Adipose tissue (tissue), 3 donors: ENCODE results near the gene EXOSC3. TPM values are rescaled to one million over a fixed set of nuclear protein-coding genes. Genes with fewer than 3 reads are reported as not detected.
"Not testable (repeated sequence)": the region's sequence is repeated elsewhere in the genome, so short reads cannot be mapped to it uniquely, and the experiment has no call there.

Experiments used
- H3K27ac ChIP-seq: one replicate; pipeline ENCODE4 v1.5.1; 2013; ENCODE audit warnings: low read depth, low read length
- WGBS, 3 donors: extraction: QIAGEN DNeasy Blood & Tissue Kit; methylation state at CpG; one replicate each; pipeline ENCODE4 v1.1.7; 2013; 5-methylcytosine and 5-hydroxymethylcytosine counted together
- polyA plus RNA-seq, 3 donors: library from polyadenylated mRNA; stranded (reverse); fragments of 200-250 nt; gene quantifications; one replicate each; pipeline ENCODE4 v1.2.3, GENCODE V29; 2013
- donor health status: healthy with polysubstance abuse.
- donor health status: Bipolar disorder and iron deficiency.
- donor health status: healthy.

The EXOSC3 gene
- polyA plus RNA-seq = 10 to 100 TPM; 10.1 to 28.5 (median 23.7) TPM

DNA sequence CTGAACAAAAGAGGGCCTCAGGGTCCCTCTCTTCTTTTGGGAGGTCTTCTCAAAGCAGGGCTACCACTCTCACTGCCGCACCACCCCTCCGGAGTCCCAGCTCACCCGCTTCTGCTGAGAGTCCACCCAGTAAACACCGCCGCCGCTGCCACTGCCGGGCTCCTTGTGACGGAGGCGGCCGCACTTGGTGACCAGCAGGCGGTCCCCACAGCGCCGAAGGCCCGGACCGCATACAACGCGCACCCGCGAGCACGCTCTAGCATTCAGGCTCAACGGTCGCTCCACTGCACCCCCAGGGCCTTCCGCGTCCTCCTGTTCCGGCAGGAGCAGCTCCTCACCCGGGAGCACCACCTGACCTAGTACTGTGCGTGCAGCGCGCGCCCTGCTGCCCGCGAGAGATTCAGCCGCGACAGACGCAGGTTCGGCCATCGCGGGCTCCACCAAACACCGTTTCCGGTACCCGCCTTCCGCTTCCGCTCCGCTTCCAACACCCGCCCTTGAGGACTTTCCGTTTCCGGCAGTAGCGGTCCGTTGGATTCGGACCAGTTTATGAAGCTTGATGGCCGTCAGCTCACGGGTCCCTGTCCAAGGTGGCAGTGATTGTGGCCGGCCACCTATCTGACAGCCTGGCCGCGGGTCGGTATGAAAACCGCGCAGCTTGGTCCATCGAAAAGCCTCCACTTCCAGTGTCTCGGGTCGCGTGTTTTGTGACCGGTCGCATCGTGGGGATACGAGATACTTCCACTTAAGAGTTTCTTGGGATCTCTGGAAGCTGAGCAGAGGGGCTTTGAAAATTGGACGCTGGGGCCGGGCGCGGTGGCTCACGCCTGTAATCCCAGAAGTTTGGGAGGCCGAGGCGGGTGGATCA, at the start of gene EXOSC3:
EXOSC3 (minus strand) TSS at position 449 of the 868 bp plus-strand sequence; CDS start at position 429, 20 bp downstream.
- 0 to 1% (median 1%) methylated on average over 73 of the region's 73 CpGs for WGBS, 3 donors
- no peak within 1 kb of the TSS for H3K27ac ChIP-seq

DNA sequence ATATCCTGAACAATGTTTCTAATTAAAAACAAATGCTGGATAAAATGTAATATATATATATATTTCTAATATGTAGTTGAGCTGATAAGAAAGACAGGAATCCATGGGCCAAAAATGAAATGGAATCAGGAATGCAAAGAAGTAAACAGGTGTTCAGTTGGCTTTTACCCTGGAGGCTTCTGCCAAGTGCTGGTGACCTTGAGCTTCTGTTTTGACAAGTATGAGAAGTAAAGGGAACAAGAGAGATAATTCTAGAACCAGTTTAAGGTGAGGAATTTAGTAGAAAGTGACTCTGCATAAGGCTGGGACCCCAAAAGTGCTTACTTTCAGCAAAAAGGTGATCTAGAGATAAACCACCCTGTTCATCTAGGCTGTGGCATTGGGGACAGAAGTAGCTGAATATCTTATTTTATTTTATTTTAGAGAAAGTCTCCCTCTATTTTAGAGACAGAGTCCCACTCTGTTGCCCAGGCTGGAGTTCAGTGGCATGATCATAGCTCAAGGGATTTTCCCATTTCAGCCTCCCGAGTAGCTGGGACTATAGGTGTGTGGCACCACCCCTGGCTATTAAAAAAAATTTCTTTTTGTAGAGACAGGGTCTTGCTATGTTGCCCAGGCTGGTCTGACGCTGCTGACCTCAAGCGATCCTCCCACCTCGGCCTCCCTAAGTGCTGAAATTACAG, 42.8 kb upstream of the EXOSC3 start:
- H3K27ac ChIP-seq = no peak overlapping the region
- WGBS, 3 donors = 81 to 96% (median 94%) methylated on average over 4 of the region's 4 CpGs

DNA sequence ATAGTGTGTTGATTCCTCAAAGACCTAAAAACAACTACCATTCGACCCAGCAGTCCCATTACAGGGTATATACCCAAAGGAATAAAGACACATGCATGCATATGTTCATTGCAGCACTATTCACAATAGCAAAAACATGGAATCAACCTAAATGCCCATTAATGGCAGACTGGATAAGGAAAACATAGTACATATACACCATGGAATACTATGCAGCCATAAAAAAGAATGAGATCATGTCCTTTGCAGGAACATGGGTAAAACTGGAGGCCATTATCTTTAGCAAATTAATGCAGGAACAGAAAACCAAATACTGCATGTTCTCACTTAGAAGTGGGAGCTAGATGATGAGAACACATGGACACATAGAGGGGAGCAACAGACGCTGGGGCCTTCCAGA, 40.3 kb upstream of the EXOSC3 start:
- H3K27ac ChIP-seq = not testable (repeated sequence)
- WGBS, 3 donors = 95 to 99% (median 97%) methylated on average over 2 of the region's 2 CpGs

- WGBS, 3 donors = 90 to 92% (median 90%) methylated on average over 5 of the region's 5 CpGs
- no peak overlapping the region for H3K27ac ChIP-seq
Observed at GRCh38 chr9:37820142-37820541, 35.3 kb upstream of the EXOSC3 start.

DNA sequence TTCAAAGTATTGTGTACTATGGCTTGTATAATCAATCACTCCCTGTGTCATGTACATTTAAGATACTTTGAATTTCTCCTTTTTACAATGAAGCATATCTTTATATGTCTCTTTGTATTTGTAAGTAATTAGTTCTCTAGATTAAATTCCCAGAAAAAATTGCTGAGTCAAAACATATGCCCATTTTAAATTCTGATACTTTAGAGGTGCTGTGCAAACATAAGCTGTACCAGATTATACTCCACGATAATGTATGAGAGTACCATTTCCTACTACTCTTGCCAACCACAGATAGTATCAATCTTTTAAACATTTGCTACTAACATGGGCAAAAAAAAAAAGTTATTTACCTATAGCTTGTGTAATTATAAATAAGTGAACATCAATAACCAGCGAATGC, 34.0 kb upstream of the EXOSC3 start:
- 23 to 85% (median 84%) methylated on average over 2 of the region's 2 CpGs for WGBS, 3 donors
- no peak overlapping the region for H3K27ac ChIP-seq

GRCh38 chr9:37812773-37813379, 28.0 kb upstream of the EXOSC3 start:
- WGBS, 3 donors = 72 to 93% (median 78%) methylated on average over 5 of the region's 5 CpGs
- H3K27ac ChIP-seq = no peak overlapping the region

- WGBS, 3 donors = 96 to 99% (median 97%) methylated on average over 6 of the region's 6 CpGs
- no peak overlapping the region for H3K27ac ChIP-seq
Observed at GRCh38 chr9:37811906-37812476, 27.1 kb upstream of the EXOSC3 start.

- 96 to 99% (median 98%) methylated on average over 15 of the region's 15 CpGs for WGBS, 3 donors
- H3K27ac ChIP-seq = not testable (repeated sequence)
Observed at GRCh38 chr9:37809676-37810075, 24.8 kb upstream of the EXOSC3 start.

DNA sequence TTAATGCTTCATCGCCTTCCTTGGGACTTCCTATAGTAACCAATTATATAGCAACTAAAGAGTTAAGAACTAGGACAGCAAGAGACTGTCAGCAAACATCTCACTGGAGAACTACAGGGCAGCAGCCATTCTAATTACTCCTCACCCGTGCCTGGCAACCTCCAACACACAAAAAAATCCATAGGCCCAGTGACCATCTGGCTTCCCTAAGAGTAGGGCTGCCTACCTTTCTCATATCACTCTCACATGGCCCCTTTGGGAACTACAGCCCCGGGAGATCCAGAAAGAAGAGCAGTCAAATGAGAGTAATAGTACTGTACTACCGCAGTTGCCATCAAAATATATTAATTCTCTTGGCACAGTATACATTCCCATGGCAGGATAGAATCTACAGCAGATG, 21.4 kb upstream of the EXOSC3 start:
- no peak overlapping the region for H3K27ac ChIP-seq
- 61 to 81% (median 76%) methylated on average over 4 of the region's 4 CpGs for WGBS, 3 donors

GRCh38 chr9:37801959-37802711, 17.3 kb upstream of the EXOSC3 start:
- WGBS, 3 donors = 39 to 65% (median 59%) methylated on average over 10 of the region's 10 CpGs
- H3K27ac ChIP-seq = no peak overlapping the region

- WGBS, 3 donors = 0 to 2% (median 2%) methylated on average over 38 to 45 of the region's 45 CpGs
- H3K27ac ChIP-seq = no peak overlapping the region
Observed at GRCh38 chr9:37801287-37801850, 16.5 kb upstream of the EXOSC3 start.

- no peak within 1 kb of the TSS for H3K27ac ChIP-seq
- WGBS, 3 donors = 1% methylated on average over 51 to 72 of the region's 72 CpGs
Observed at GRCh38 chr9:37800631-37801286, 15.9 kb upstream of the EXOSC3 start, which contains the start of gene DCAF10. DCAF10 (plus strand) TSS chr9:37800797; CDS start chr9:37800867, 70 bp downstream.

- 59 to 90% (median 80%) methylated on average over 1 of the region's 1 CpG for WGBS, 3 donors
- H3K27ac ChIP-seq = no peak overlapping the region
Observed at GRCh38 chr9:37798677-37799076, 13.8 kb upstream of the EXOSC3 start.

GRCh38 chr9:37796232-37796631, 11.4 kb upstream of the EXOSC3 start:
- 35 to 48% (median 38%) methylated on average over 2 of the region's 2 CpGs for WGBS, 3 donors
- H3K27ac ChIP-seq = no peak overlapping the region

DNA sequence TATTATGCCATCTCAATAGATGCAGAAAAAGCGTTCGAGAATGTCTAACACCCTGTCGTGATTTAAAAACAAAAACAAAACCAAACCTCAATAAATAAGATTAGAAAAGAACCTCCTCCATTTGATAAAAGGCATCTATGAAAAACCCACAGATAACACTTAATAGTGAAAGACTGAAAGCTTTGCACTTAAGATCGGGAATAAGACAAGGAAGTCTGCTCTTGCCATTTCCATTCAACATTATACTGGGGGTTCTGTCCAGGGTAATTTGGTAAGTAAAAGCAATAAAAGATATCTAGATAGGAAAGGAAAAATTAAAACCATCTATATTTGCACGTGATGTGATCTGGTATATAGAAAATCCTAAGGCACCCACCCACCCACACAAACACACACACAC, 7.3 kb upstream of the EXOSC3 start:
- WGBS, 3 donors = 84 to 93% (median 91%) methylated on average over 5 of the region's 5 CpGs
- no peak overlapping the region for H3K27ac ChIP-seq

- 96 to 100% (median 99%) methylated on average over 2 of the region's 2 CpGs for WGBS, 3 donors
- H3K27ac ChIP-seq = no peak overlapping the region
Observed at GRCh38 chr9:37790096-37790495, 5.2 kb upstream of the EXOSC3 start.

GRCh38 chr9:37788332-37788731, 3.5 kb upstream of the EXOSC3 start:
- WGBS, 3 donors = 57 to 81% (median 72%) methylated on average over 6 of the region's 6 CpGs
- H3K27ac ChIP-seq = no peak overlapping the region
